GM12891 (cell line): ENCODE results near the gene CFAP58.

Experiments used
- DNase-seq: peaks from one replicate; pipeline ENCODE4 v3.0.0; 2011; ENCODE audit warnings: low spot score; ENCODE audit not compliant: insufficient read length
- FAIRE-seq: peaks from 2 replicates; lab custom pipeline; 2011; peaks lifted over from hg19 to GRCh38; lab: Jason Lieb, UNC
- PAX5 ChIP-seq: IDR thresholded peaks from 2 replicates; pipeline ENCODE4 v1.6.1; 2011; ENCODE audit warnings: low read length, moderate library complexity, mild to moderate bottlenecking; ENCODE audit not compliant: insufficient read depth, severe bottlenecking
- POLR2A ChIP-seq: IDR thresholded peaks from 2 replicates; pipeline ENCODE4 v1.6.1; 2011; ENCODE audit warnings: low read depth, low read length, control low read depth
- POLR2AphosphoS5 ChIP-seq: IDR thresholded peaks from 2 replicates; pipeline ENCODE4 v1.6.1; 2011; ENCODE audit warnings: low read depth, low read length, control low read depth
- POU2F2 ChIP-seq: IDR thresholded peaks from 2 replicates; pipeline ENCODE4 v1.6.1; 2011; ENCODE audit warnings: low read depth, mild to moderate bottlenecking, control low read depth, low read length, moderate library complexity
- SPI1 ChIP-seq: IDR thresholded peaks from 2 replicates; pipeline ENCODE4 v1.6.1; 2011; ENCODE audit warnings: low read depth, low read length, control low read depth
- TAF1 ChIP-seq: IDR thresholded peaks from 2 replicates; pipeline ENCODE4 v1.6.1; 2011; ENCODE audit warnings: low read depth, low read length, control low read depth

Gene CFAP58

DNA sequence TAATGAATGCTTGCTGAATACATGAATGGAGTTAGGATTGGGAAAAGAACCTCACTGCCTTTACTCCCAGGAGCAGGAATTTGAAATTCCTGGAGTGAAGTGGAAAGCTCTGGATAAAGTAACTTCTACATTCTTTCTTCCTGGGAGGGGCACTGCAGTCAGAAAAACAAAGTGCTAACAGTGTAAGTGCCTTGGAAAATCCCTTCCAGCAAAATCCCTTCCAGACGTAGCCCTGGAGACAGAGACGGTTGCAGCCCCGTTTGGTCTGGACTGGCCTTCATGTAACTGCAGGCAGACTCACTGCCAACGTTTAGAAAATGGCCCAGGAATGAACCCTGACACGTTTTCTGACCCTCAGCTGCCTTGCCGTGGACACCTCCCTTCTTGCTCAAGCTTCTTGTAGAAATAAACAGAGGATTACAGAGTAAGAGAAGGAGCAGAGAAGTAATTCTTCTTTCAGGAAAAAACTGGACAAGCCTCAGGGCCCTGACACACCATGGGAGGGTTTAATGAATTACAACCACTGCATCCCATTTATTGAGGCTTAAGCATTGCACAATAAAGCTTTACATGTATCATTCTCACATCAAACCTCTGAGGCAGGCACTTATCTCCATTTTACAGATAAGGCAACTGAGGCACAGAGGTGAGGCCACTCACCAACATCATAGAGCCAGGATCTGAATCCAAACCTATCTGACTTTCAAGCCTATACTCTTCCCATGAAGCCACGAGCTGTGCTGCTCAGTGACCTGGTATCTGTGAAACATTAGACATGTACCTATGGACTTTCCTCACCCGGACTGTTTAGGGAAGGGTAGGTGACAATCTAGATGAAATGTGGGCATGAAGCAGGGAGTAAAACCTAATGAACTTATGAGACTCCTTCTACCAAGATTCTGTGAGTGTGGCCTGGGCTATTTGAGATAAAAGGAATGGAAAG is 23.2 kb upstream of the CFAP58 start:
- DNase-seq (no peak), FAIRE-seq (no peak)
- no peak for TF ChIP-seq TAF1
- no peak for TF ChIP-seq PAX5
- TF ChIP-seq SPI1: no peak
- TF ChIP-seq POLR2A: no peak
- TF ChIP-seq POLR2AphosphoS5: no peak
- TF ChIP-seq POU2F2: no peak

- TF ChIP-seq POLR2A: no peak
- no peak for TF ChIP-seq SPI1
- no peak for TF ChIP-seq TAF1
- TF ChIP-seq POLR2AphosphoS5: no peak
- TF ChIP-seq PAX5: no peak
- TF ChIP-seq POU2F2: no peak
- FAIRE-seq (no peak), DNase-seq (no peak)
Observed at GRCh38 chr10:104331208-104331838, 22.3 kb upstream of the CFAP58 start.

DNA sequence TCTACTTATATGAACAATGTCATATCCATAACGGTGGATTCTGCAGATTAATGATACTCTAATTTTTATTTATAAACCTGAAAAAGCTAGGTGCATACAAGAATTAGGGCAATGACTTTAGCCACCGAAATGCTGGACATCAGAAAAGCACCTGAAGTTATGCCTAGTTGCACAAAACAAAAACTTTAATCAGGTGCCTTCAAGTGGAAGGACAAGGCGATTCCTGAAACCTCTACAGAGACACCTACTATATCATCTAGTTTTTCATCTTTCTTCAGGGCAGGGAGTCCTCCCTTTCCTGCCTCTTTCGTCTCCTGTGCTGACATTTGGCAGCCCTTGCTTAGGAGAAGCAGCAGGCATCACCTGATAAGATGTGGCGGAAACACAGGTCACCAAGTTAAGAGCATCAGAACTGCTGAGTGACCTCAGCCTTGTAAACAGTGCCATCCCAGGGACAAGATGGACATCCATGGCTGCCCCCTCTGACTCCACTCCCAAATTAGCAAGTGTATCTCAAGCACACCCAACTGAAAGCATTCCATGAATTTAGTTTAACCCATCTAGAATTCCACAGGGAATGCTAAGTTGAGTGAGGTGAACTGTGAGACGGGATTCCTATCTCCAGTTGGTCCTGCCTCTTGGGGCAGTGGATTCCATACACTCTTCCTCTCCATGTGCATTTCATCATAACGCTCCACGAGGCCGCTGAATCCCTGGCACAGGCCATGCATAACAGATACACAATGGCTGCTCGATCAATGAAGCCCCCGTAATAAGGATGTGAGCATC is 21.2 kb upstream of the CFAP58 start:
- FAIRE-seq (no peak), DNase-seq (no peak)
- TF ChIP-seq TAF1: no peak
- TF ChIP-seq SPI1: no peak
- TF ChIP-seq POU2F2: no peak
- TF ChIP-seq PAX5: no peak
- TF ChIP-seq POLR2AphosphoS5: no peak
- no peak for TF ChIP-seq POLR2A

DNA sequence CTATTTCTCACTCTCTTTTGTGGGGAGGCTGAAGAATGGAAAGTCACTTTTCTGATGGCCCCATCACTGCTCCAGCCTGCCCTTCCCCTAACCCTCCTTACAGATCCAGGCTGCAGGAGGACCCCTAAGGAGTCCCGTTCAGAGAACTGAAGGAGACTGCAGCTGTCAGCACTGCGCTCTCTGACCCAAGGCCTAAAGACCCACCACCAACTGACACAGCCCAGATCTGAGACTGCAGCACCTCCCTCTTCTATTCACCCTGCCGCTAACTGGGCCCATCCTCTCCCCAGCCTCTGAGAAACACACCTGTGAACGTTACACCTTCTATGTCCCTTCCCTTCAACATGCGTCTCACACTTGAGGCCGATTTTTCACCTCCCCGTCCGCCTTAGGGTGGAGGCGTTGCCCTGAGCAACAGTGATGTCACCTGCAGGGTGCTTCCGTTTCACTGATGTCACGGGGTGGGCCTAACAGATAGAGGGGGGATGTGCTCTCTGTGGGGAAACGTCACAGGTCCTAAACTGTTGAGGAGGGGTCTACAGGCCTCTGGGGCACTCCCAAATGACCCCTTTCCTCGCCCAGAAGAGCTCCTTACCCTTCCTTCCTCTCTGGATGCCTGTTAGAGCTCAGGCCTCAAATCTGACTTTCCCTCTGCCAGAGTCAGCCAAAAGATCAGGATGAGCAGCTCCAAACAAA is 20.5 kb upstream of the CFAP58 start:
- no peak for TF ChIP-seq POLR2A
- TF ChIP-seq PAX5: no peak
- no peak for TF ChIP-seq POLR2AphosphoS5
- no peak for TF ChIP-seq TAF1
- TF ChIP-seq POU2F2: no peak
- no peak for TF ChIP-seq SPI1
- FAIRE-seq: no peak
- DNase-seq: no peak

- no peak for TF ChIP-seq PAX5
- no peak for TF ChIP-seq SPI1
- TF ChIP-seq POLR2AphosphoS5: no peak
- DNase-seq (no peak), FAIRE-seq (no peak)
Observed at GRCh38 chr10:104333728-104334373, 19.8 kb upstream of the CFAP58 start.

DNA sequence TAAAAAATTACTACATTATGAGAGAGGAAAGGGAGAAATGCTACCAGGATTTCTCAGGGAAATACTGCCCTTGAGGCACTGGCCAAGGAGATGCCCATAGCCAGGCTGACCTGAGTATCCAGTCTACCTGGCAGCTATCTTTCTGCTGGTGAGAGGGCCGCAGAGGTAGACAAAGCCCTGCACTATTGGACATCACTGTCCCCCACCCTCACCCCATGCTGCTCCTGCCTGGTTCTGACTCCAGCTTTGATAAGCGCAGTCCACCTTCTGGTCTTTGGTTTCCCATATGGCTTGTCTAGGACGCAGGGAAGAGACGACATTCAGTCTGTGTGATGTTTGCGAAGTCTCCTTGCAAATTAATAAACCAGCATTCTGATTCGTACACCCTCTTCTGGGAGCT is 19.1 kb upstream of the CFAP58 start:
- DNase-seq: no peak
- TF ChIP-seq PAX5 (no peak), POU2F2 (no peak), TAF1 (no peak), POLR2A (no peak), POLR2AphosphoS5 (no peak), SPI1 (no peak)
- no peak for FAIRE-seq

GRCh38 chr10:104334965-104335650 is 18.5 kb upstream of the CFAP58 start:
- no peak for TF ChIP-seq PAX5
- no peak for TF ChIP-seq SPI1
- no peak for TF ChIP-seq POLR2A
- TF ChIP-seq POLR2AphosphoS5: no peak
- TF ChIP-seq POU2F2: no peak
- no peak for TF ChIP-seq TAF1
- FAIRE-seq (no peak), DNase-seq (no peak)

DNA sequence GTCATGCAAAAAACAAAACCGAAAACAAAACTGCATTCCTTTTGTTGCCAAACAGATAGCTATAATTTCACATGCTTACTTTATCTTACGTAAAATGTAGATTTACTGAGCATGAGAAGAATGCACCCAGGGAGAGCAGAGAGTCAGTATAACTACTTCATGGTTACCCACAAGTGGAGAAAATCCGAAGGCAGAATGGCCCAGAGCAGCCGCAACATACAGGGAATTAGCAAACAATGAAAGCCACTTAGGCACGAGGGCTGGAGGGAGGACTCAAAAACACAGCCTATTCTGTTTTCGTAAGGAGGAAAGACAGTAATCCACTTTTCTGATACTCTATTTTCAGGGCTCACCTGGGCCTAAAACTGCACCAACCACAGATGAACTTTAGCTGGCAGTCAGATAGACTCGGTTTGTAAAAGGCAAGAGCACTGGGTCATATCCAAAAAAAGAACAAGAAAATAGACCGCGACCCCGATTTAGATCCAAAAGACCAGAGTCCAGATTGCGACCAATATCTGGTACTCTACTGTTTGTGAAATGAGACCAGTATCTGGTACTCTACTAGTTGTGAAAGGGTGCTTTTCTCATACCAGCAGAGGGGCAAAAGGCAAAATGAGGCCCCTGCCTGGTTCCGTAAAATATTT is 16.7 kb upstream of the CFAP58 start:
- DNase-seq: no peak
- TF ChIP-seq TAF1 (no peak), PAX5 (no peak), POLR2A (no peak), SPI1 (no peak), POLR2AphosphoS5 (no peak), POU2F2 (no peak)

More for the DNA sequence above, 16.7 kb upstream of the CFAP58 start:
- peak; percentile 26 for FAIRE-seq
